Measurements from ENCODE around the gene DEPP1.

The DEPP1 gene

DNA sequence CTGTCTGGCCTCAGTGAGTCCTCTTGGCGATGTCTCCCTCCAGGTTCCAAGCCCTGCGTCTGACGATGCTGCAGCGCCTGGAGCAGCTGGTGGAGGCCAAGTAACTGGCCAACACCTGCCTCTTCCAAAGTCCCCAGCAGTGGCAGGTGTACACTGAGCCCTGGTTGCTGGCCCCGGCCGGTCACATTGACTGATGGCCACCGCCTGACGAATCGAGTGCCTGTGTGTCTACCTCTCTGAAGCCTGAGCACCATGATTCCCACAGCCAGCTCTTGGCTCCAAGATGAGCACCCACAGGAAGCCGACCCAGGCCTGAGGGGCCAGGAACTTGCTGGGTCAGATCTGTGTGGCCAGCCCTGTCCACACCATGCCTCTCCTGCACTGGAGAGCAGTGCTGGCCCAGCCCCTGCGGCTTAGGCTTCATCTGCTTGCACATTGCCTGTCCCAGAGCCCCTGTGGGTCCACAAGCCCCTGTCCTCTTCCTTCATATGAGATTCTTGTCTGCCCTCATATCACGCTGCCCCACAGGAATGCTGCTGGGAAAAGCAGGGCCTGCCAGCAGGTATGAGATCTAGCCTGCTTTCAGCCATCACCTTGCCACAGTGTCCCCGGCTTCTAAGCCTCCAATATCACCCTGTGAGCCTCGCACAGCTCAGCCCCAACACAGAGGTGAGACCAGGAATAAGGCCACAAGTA is 14.8 kb upstream of the DEPP1 start:
- DNase-seq: no peak

DNA sequence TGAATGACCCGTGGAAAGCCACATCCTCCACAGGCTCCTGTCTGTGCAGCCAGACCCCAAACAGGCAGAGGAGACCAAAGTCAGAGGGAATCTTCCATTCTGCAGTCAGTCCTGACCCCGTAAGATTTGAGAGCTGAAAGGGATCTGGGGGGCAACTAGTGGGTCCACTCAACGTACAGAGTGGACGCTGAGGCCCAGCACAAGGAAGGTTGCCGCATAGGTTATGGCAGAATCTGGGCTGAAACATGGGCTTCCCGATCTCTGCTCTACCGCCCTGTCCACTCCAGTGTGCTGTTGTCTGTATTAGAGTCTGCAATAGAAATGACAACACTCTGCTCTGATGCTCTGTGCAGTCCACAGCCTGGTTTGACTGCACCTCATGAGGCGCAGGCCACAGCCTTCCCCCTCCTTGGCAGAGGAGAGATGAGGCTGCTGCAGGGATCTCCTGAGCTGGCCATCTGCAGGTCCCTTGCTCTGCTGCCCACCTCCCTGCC is 14.2 kb upstream of the DEPP1 start:
- DNase-seq: no peak

GRCh38 chr10:44992070-44992731 is 13.6 kb upstream of the DEPP1 start:
- DNase-seq: no peak

GRCh38 chr10:44991571-44991970 is 13.0 kb upstream of the DEPP1 start:
- DNase-seq: no peak

DNA sequence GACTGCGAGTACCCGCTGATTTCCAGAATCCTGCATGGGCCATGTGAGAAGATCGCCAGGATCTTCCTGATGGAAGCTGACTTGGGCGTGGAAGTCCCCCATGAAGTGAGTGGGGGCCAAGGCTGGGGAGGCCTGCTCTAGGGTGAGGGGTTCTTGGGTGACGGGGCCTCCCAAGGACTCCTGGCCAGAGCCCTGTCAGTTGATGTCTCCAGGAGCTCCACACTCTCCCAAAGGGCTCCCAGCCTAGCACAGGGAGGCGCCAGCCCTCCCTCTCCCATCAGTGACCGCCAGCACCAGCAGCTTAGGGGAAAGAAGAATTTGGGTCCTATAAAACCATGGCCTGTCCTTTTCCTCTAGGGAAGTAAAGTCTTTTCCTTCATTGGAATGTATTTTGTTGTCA is 12.4 kb upstream of the DEPP1 start:
- no peak for DNase-seq

DNA sequence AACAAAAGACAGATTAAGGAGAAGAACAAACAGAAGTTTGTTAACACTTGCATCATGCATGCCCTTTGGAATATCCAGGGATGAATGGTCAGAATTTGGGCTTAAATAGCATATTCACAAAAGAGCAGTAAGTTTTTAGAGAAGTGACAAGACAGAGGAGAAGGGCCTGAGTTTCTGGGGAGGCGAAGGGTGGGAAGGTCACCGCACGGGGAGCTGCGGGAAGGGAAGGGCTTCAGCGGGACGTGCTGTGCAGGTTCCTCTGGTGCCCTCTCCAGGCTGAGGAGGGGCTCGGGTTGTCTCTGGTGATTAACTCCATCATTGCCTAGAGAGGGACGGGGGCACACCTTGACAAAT is 11.7 kb upstream of the DEPP1 start:
- DNase-seq: no peak

- DNase-seq: no peak
Observed at GRCh38 chr10:44989597-44990301, 11.1 kb upstream of the DEPP1 start.

DNA sequence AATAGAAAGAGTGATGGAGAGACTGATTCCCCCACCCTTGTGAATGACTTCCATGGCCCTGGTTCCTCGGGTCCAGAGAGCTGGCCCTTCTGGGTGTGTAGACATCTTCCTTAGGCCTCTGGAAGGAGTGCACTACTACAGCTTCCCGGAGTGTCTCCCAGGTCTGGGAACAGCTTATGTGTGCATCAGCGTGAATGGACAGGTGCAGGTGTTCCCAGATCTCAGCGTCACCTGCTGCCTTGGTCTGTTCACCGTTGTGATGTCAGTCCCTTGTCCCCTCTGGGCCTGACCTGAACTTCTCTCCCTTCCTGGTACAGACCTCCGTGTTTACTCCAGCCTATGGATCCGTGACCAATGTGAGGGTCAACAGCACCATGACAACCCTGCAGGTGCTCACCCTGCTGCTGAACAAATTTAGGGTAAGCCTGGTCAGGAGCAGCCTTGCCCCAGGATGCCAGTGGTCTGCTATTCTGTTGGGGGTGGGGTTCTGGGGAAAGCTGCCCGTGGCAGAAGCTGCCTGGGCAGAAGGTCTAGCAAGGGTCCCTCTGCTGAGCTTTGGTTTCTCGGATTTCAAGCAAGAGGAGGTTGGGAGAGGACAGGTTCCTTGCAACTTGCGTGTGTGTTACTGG is 10.5 kb upstream of the DEPP1 start:
- no peak for DNase-seq

DNA sequence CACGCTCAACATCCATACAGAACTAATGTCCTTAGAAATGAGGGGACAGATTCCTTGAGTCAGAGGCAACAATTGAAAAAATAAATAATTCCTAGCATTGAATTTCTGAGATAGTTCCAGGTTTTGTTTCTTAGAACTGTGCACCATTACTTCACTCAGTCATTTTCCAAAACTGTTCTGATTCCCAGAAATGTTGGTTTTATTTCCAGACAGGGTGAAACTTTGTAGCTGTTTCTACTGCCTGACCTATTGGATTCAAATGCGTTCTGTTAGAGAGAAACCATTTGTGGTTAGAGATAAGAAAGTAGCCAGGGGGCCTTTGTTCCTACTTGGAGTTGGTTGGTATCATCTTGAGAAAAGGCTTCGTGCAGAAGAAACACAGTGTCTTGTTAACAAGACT is 8.1 kb upstream of the DEPP1 start:
- DNase-seq: no peak

DNA sequence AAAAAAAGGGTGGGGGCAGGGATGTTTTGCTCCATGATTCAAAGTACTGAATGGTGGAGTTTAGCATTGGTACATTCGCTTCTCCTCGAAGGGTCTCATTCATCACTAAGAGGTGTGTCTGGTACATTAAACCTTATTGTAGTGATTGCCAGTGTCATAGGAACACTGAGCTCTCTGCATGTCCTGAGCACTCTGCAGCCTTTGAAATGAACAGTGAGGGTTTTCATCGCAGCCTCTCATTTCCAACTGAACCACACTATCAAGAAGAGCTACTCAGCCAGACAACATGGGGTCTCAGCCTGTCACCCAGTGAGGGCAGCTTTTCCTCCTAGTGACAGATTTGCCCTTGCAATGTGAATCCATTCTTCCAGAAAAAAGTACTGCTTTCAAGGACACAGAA is 7.6 kb upstream of the DEPP1 start:
- DNase-seq: no peak

DNA sequence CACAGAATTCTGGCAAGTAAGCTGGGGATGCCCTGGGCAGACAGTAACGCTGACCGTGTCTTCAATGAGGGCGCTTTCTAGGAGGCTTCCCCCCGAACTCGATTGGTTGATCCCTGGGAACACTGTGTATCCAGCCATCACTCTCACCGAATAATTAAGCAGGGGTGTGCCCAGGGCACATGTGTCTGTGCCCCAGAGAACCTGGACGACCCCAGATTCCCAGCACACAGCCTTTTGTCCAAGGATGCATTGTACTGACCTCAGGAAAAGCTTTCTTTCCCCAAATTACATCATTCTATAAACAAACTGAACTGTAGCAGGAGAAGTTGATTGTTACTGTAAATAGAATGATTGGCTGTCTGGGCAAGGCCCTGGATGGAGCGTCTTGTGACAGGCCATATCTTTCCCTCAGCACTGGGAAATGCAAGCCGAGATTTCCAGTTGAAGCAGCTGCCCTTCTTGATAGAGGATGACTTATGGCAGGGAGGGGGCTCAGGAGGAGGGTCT is 6.6 kb upstream of the DEPP1 start:
- DNase-seq: no peak

DNA sequence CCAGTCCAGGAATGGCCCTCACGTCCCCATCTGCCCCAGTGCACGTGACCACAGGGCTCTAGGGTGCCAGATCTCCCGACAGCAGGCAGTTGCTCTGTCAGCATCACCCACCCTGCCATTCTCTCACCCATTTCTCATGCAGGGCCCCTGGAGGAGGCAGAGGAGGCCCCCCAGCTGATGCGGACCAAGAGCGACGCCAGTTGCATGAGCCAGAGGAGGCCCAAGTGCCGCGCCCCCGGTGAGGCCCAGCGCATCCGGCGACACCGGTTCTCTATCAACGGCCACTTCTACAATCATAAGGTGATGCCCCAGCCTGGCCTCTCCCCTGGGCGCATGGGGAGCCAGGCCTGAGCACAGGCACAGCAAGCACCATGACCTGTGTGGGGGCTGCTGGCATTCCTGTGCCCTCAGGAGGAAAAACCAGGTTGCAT is 6.1 kb upstream of the DEPP1 start:
- no peak for DNase-seq

GRCh38 chr10:44983895-44984278 is 5.3 kb upstream of the DEPP1 start:
- no peak for DNase-seq

GRCh38 chr10:44983066-44983894 is 4.7 kb upstream of the DEPP1 start:
- no peak for DNase-seq

DNA sequence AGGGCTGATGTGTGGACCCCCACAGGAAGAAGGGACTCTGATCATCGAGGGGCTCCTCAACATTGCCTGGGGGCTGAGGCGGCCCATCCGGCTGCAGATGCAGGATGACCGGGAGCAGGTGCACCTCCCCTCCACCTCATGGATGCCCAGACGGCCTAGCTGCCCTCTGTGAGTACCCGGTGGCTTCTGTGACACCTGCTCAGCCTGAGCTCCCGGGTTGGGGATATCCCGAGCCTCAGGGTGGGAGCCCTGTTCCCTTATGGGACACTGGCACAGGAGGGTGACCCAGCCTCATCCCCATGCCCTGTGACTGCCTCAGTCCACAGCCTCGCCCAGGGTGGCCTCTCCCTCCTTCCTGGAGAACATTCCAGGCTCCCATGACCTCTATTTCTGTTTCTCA is 3.9 kb upstream of the DEPP1 start:
- DNase-seq: no peak

DNA sequence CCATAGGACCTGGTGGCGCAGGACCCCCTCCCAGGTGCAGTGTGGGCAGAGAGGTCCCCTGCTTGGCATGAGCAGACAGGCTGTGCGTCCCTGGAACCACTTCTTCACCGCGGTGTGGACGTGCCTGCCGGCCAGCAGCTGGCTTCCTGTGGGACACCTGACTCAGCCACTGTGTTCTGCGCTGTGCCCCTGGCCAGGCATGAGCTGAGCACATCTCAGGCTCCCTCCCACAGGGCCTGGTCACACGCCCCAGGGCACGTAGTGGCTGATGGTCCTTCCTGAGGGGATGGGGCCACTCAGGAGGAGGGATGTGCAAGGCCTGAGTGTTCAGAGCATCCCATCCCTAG is 3.5 kb upstream of the DEPP1 start:
- DNase-seq: no peak

DNA sequence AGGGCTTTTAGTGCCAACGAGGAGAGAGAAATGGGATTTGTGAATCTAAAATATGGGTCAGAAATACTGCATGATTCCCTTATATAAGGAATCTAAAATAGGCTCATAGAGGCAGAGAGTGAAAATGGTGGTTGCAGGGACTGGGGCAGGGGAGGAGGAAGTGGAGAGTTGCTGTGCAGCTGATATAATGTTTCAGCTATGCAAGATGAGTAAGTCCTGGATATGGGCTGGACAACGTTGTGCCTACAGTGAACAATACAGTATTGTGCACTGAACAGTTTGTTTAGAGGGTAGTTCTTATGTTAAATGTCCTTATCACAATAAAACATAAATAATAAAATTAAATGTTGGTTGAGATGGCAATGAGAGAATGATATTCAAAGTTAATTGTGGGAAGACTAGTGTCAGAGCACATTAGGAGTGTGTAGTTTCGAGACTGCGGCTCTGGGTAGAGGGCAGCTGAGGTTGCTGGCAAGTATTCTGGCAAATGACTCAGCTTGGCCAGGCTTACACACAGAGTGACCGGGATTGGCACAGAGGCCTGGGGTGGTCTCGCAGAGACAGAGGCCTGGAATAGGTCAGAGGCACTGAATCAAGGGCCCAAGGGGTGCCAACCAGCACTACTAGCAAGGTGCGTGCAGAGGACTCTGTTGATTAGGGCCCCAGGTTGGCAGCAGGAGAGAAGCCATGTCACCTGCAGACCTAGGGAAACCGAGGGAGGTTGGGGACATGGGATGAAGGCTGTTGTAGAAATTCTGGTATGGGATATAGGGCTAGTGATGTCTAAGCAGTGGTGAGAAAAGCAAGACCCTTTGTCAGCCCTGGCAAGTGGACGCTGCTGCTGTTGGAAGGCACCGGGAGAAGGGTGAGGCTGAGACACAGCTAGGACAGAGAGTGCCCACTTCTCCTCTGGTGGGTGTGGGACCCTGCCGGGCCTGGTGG is 2.8 kb upstream of the DEPP1 start:
- no peak for DNase-seq

- no peak for DNase-seq
Observed at GRCh38 chr10:44980309-44981171, 1.9 kb upstream of the DEPP1 start.

DNA sequence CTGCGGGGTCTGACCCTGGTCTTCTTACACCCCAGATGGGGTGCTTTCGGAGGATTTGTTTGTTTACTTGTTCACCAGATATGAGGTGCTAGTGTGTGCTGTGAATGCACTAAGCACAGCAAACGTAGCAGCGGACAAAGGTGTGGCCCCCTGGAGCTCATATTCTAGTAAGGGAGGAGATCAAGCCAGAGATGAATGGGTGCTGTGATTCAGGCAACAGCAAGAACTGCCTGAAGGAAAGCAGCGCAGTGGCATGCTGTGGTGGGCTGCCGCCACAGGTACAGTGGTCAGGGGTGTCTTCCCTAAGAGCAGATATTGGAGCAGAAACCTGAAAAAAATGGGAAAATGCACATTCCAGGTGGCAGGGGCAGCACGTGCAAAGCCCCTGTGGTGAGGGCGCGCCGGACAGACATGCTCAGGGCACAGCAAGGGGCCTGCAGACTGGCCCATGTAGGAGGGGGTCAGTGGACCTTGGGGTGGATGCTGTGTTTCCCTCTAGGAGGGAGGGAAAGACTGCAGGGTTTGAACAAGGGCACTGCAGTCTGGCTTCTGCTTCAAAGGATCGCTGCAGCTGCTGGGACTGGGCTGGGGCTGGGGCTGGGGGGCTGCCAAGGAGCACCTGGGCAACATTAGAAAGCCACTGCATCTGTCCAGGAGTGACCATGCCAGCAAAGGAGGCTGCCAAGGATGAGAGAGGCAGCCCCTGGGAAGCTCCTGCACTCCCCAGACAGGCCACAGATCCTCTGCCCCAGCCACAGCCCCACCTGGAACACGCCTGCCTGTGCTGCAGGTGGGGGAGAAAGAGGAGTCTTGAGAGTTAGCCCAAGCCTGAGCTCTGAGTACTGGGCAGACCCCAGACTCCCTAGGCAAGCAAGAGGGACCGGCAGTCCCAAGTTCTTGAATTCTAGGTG is 927 bp upstream of the DEPP1 start:
- no peak for DNase-seq

DNA sequence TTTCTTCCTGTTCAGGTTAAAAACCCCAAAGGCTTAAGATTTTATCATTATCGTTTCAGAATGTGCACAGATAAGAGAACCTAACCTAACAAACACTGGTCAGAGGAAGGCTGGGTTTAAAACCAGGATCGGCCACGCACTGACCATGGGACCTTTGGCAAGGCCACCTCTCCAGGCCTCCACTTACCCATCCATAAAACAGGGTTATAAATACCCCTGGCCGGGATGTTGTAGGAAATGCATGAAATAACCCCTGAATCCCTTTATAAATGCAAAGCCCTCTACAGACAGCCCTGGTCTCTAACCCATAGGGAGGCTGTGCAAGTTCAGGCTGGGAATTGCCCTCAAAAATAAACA is 418 bp downstream of the DEPP1 start:
- DNase-seq: no peak

All from stimulated activated CD4-positive, alpha-beta T cell treated with anti-CD3 and anti-CD28 coated beads, Interleukin-12 subunit alpha, Interleukin-12 subunit beta, amount 100 ng/mL, for 4 hours (primary cell).